Neural cell (in vitro differentiated cells): ENCODE data around the gene DSCAM. TPM values are rescaled to one million over a fixed set of nuclear protein-coding genes. Genes with fewer than 3 reads are reported as not detected.

Source experiments
- H2AFZ ChIP-seq: fragments of 200-600, 300-800 bp; sonication (generic), shearing (Covaris generic); 2 replicates; pipeline ENCODE4 v1.6.0; 2014; ENCODE audit warnings: low read depth, mild to moderate bottlenecking, antibody characterized with exemption, low read length, moderate library complexity
- H3F3A ChIP-seq: fragments of 200-600 bp; shearing (Covaris generic); 2 replicates; pipeline ENCODE4 v1.6.1; 2016; ENCODE audit warnings: mild to moderate bottlenecking, moderate library complexity, mixed read lengths, antibody characterized with exemption, low read length; ENCODE audit not compliant: insufficient read depth, poor library complexity, severe bottlenecking
- H3K27ac ChIP-seq: fragments of 200-600, 300-800 bp; sonication (generic), shearing (Covaris generic); 2 replicates; pipeline ENCODE4 v1.5.1; 2014; ENCODE audit warnings: mild to moderate bottlenecking, low read length, moderate library complexity
- H3K27me3 ChIP-seq: fragments of 300-800, 200-600 bp; sonication (generic), shearing (Covaris generic); 2 replicates; pipeline ENCODE4 v1.6.0; 2014; ENCODE audit warnings: mild to moderate bottlenecking, low read depth, low read length, moderate library complexity; ENCODE audit not compliant: insufficient read depth
- H3K36me3 ChIP-seq: fragments of 300-800, 200-600 bp; sonication (generic), shearing (Covaris generic); 2 replicates; pipeline ENCODE4 v1.5.1; 2014; ENCODE audit warnings: mild to moderate bottlenecking, antibody characterized with exemption, low read length, moderate library complexity; ENCODE audit not compliant: insufficient read depth
- H3K4me2 ChIP-seq: fragments of 300-800, 200-600 bp; sonication (generic), shearing (Covaris generic); 2 replicates; pipeline ENCODE4 v1.6.0; 2014; ENCODE audit warnings: mild to moderate bottlenecking, low read length
- H3K4me3 ChIP-seq: fragments of 300-800, 200-600 bp; sonication (generic), shearing (Covaris generic); 2 replicates; pipeline ENCODE4 v1.5.1; 2014; ENCODE audit warnings: mild to moderate bottlenecking, low read length, moderate library complexity
- H3K79me2 ChIP-seq: fragments of 200-600 bp; shearing (Covaris generic); replicated peaks from 2 replicates; pipeline ENCODE4 v1.6.0; 2014; ENCODE audit warnings: mild to moderate bottlenecking, low read length, moderate library complexity; ENCODE audit not compliant: insufficient read depth
- H3K9ac ChIP-seq: fragments of 300-800, 200-600 bp; sonication (generic), shearing (Covaris generic); 2 replicates; pipeline ENCODE4 v1.6.1; 2016; ENCODE audit warnings: mild to moderate bottlenecking, low read length, mixed read lengths
- H3K9me2 ChIP-seq: fragments of 200-600 bp; shearing (Covaris generic); 2 replicates; pipeline ENCODE4 v1.6.1; 2016; ENCODE audit warnings: mild to moderate bottlenecking, low read length, mixed read lengths; ENCODE audit not compliant: insufficient read depth
- H3K9me3 ChIP-seq: fragments of 200-600, 300-800 bp; sonication (generic), shearing (Covaris generic); 2 replicates; pipeline ENCODE4 v1.6.1; 2016; ENCODE audit warnings: mild to moderate bottlenecking, mixed run types, low read length, moderate library complexity, mixed read lengths
- H4K20me1 ChIP-seq: fragments of 200-600 bp; shearing (Covaris generic); 2 replicates; pipeline ENCODE4 v1.6.1; 2016; ENCODE audit warnings: mild to moderate bottlenecking, mixed run types; ENCODE audit not compliant: insufficient read depth
- CTCF ChIP-seq: fragments of 450-650 bp; IDR thresholded peaks from 2 replicates; pipeline ENCODE4 v1.5.1; 2014; ENCODE audit warnings: antibody characterized with exemption, mild to moderate bottlenecking, moderate library complexity; ENCODE audit not compliant: poor library complexity, severe bottlenecking
- EP300 ChIP-seq: fragments of 450-650 bp; conservative IDR thresholded peaks from 2 replicates; pipeline ENCODE4 v1.6.1; 2014; ENCODE audit warnings: antibody characterized with exemption, mild to moderate bottlenecking, moderate library complexity; ENCODE audit not compliant: poor library complexity, severe bottlenecking
- EZH2 ChIP-seq: fragments of 200-600, 300-800 bp; shearing (Covaris generic), sonication (generic); IDR thresholded peaks from 2 replicates; pipeline ENCODE4 v1.6.1; 2014; ENCODE audit warnings: antibody characterized with exemption, low read length, borderline replicate concordance, mild to moderate bottlenecking; ENCODE audit not compliant: insufficient read depth, poor library complexity, severe bottlenecking
- MXI1 ChIP-seq: fragments of 450-650 bp; conservative IDR thresholded peaks from 2 replicates; pipeline ENCODE4 v1.6.1; 2014; ENCODE audit warnings: antibody characterized with exemption, mild to moderate bottlenecking; ENCODE audit not compliant: poor library complexity, severe bottlenecking
- POLR2AphosphoS5 ChIP-seq: IDR thresholded peaks from 2 replicates; pipeline ENCODE4 v1.6.1; 2012
- RAD21 ChIP-seq: fragments of 450-650 bp; conservative IDR thresholded peaks from 2 replicates; pipeline ENCODE4 v1.6.1; 2014; ENCODE audit warnings: antibody characterized with exemption, mild to moderate bottlenecking, moderate library complexity
- REST ChIP-seq: IDR thresholded peaks from 2 replicates; pipeline ENCODE4 v1.6.1; 2012; ENCODE audit warnings: borderline replicate concordance
- SMC3 ChIP-seq: fragments of 450-650 bp; conservative IDR thresholded peaks from 2 replicates; pipeline ENCODE4 v1.6.1; 2014; ENCODE audit warnings: antibody characterized with exemption, mild to moderate bottlenecking, moderate library complexity; ENCODE audit not compliant: poor library complexity
- TAF1 ChIP-seq: IDR thresholded peaks from 2 replicates; pipeline ENCODE4 v1.6.1; 2012; ENCODE audit warnings: low read depth
- polyA plus RNA-seq: library from polyadenylated mRNA; depleted of rRNA; stranded (reverse); fragments of >200 nt; gene quantifications from 2 replicates; pipeline ENCODE4 v1.2.3, GENCODE V29; 2014

DSCAM gene
- polyA plus RNA-seq, 1 donor from 2014 or later: 5.3 TPM

DNA sequence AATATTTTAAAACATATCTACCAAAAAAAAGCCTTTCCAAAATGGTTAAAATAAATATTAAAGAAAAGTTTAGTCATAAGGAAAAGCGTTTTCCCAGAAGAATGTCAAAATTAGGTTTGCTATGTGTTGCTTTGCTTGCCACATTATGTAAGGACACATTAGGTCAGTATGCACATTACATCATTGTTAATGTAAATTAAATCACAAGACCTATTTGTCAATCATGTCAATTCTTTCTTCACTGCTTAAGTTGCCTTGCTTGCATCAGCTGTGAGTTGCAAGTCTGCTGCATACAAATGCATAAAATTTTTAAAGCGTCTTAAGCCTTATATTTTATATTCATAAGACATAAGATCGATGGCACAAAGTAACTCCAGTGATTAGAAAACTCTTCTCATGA, 530.9 kb downstream of the DSCAM start:
- Histone ChIP-seq H3K9ac (peak overlapping the region; percentile 43), H3F3A (no peaks in the 10 kb centered on the region), H3K36me3 (peaks cover 3% of the 10 kb centered on the region), H2AFZ (no peak overlapping the region), H3K79me2 (no peaks in the 10 kb centered on the region), H3K9me3 (no peaks in the 10 kb centered on the region), H4K20me1 (no peaks in the 10 kb centered on the region), H3K4me2 (no peak overlapping the region), H3K27ac (peak overlapping the region; percentile 75), H3K9me2 (no peaks in the 10 kb centered on the region), H3K4me3 (no peak overlapping the region), H3K27me3 (no peaks in the 10 kb centered on the region)
- TF ChIP-seq EP300 (peak; percentile 56), REST (no peak)

- H3K9me3 ChIP-seq: no peaks in the 10 kb centered on the region
- no peaks in the 10 kb centered on the region for H3K79me2 ChIP-seq
- peaks cover 3% of the 10 kb centered on the region for H3K36me3 ChIP-seq
- peak overlapping the region; percentile 75 for H3K27ac ChIP-seq
- H2AFZ ChIP-seq: no peak overlapping the region
- H3K9me2 ChIP-seq: no peaks in the 10 kb centered on the region
- H4K20me1 ChIP-seq: no peaks in the 10 kb centered on the region
- H3F3A ChIP-seq: no peaks in the 10 kb centered on the region
- peak overlapping the region; percentile 27 for H3K9ac ChIP-seq
- H3K4me2 ChIP-seq: no peak overlapping the region
- TF ChIP-seq TAF1: no peak
- TF ChIP-seq EP300: no peak
- TF ChIP-seq REST: no peak
- no peak for TF ChIP-seq POLR2AphosphoS5
- no peak for TF ChIP-seq MXI1
- TF ChIP-seq RAD21: no peak
- no peak for TF ChIP-seq CTCF
- TF ChIP-seq EZH2: no peak
- no peak for TF ChIP-seq SMC3
- H3K27me3 ChIP-seq: no peaks in the 10 kb centered on the region
- H3K4me3 ChIP-seq: no peak overlapping the region
Measured at GRCh38 chr21:40315626-40316025, 531.3 kb downstream of the DSCAM start.
